Activated naive CD4-positive, alpha-beta T cell treated with anti-CD3 and anti-CD28 coated beads, Interleukin-2, amount 50 U/mL, for 24 hours (primary cell): ENCODE results near the gene MAP1LC3C.
"Not testable (repeated sequence)": the region's sequence is repeated elsewhere in the genome, so short reads cannot be mapped to it uniquely, and the experiment has no call there.

ENCODE experiments used
- H3K27ac Mint-ChIP-seq: one replicate; pipeline ENCODE4 v1.8.0; 2021; ENCODE audit warnings: mild to moderate bottlenecking, mixed read lengths
- H3K27me3 Mint-ChIP-seq: one replicate; pipeline ENCODE4 v1.8.0; 2021; ENCODE audit warnings: mixed read lengths
- H3K36me3 Mint-ChIP-seq: one replicate; pipeline ENCODE4 v1.8.0; 2021; ENCODE audit warnings: mixed read lengths
- H3K4me1 Mint-ChIP-seq: one replicate; pipeline ENCODE4 v1.8.0; 2021; ENCODE audit warnings: mixed read lengths
- H3K4me3 Mint-ChIP-seq: one replicate; pipeline ENCODE4 v1.8.0; 2021; ENCODE audit warnings: mild to moderate bottlenecking, mixed read lengths
- H3K9me3 Mint-ChIP-seq: one replicate; pipeline ENCODE4 v1.8.0; 2021; ENCODE audit warnings: mixed read lengths

Gene MAP1LC3C

GRCh38 chr1:242002510-242002909 lies 3.6 kb upstream of the MAP1LC3C start:
- no peaks in the 10 kb centered on the region for H3K36me3 Mint-ChIP-seq
- H3K4me1 Mint-ChIP-seq: peaks cover 6% of the 10 kb centered on the region
- H3K27ac Mint-ChIP-seq: no peak overlapping the region
- H3K4me3 Mint-ChIP-seq: no peak overlapping the region
- peaks cover 1% of the 10 kb centered on the region for H3K27me3 Mint-ChIP-seq
- no peaks in the 10 kb centered on the region for H3K9me3 Mint-ChIP-seq

GRCh38 chr1:242002072-242002471 lies 3.2 kb upstream of the MAP1LC3C start:
- Mint-ChIP-seq H3K4me1 (peaks cover 6% of the 10 kb centered on the region), H3K27ac (no peak overlapping the region), H3K4me3 (no peak overlapping the region), H3K36me3 (no peaks in the 10 kb centered on the region), H3K9me3 (no peaks in the 10 kb centered on the region), H3K27me3 (peaks cover 1% of the 10 kb centered on the region)

DNA sequence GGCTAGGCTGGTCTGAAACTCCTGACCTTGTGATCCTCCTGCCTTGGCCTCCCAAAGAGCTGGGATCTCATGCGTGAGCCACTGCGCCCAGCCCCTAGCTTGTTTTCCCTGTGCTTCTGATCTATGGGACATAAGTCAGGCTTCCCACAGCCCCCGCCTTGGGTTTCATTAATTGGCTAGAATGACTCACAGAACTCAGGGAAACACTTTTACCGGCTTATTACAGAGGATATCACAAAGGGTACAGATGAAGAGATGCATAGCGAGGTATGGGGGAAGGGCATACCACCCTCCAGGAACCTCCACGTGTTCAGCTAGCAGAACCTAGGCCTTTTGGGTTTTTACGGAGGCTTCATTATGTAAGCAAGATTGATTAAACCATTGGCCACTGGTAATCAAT lies 1.5 kb upstream of the MAP1LC3C start:
- no peak overlapping the region for H3K4me3 Mint-ChIP-seq
- peaks cover 1% of the 10 kb centered on the region for H3K27me3 Mint-ChIP-seq
- H3K9me3 Mint-ChIP-seq: no peaks in the 10 kb centered on the region
- peaks cover 6% of the 10 kb centered on the region for H3K4me1 Mint-ChIP-seq
- no peaks in the 10 kb centered on the region for H3K36me3 Mint-ChIP-seq
- H3K27ac Mint-ChIP-seq: no peak overlapping the region

- H3K27ac Mint-ChIP-seq: no peak overlapping the region
Measured at GRCh38 chr1:241998412-241998921, 431 bp downstream of the MAP1LC3C start.

GRCh38 chr1:241997401-241997998 lies 1.4 kb downstream of the MAP1LC3C start:
- peaks cover 3% of the 10 kb centered on the region for H3K27me3 Mint-ChIP-seq
- no peak overlapping the region for H3K27ac Mint-ChIP-seq
- H3K36me3 Mint-ChIP-seq: no peaks in the 10 kb centered on the region
- no peaks in the 10 kb centered on the region for H3K9me3 Mint-ChIP-seq
- no peak overlapping the region for H3K4me3 Mint-ChIP-seq
- H3K4me1 Mint-ChIP-seq: peaks cover 6% of the 10 kb centered on the region

More at GRCh38 chr1:241998412-241998921, 431 bp downstream of the MAP1LC3C start:
- peaks cover 3% of the 10 kb centered on the region for H3K27me3 Mint-ChIP-seq
- H3K4me1 Mint-ChIP-seq: peaks cover 6% of the 10 kb centered on the region
- no peaks in the 10 kb centered on the region for H3K36me3 Mint-ChIP-seq
- H3K9me3 Mint-ChIP-seq: no peaks in the 10 kb centered on the region
- peak overlapping the region; percentile 61 for H3K4me3 Mint-ChIP-seq

GRCh38 chr1:241994171-241994570 lies 4.7 kb downstream of the MAP1LC3C start:
- no peaks in the 10 kb centered on the region for H3K36me3 Mint-ChIP-seq
- no peaks in the 10 kb centered on the region for H3K9me3 Mint-ChIP-seq
- peaks cover 3% of the 10 kb centered on the region for H3K27me3 Mint-ChIP-seq
- H3K4me1 Mint-ChIP-seq: peaks cover 6% of the 10 kb centered on the region
- H3K4me3 Mint-ChIP-seq: no peak overlapping the region
- no peak overlapping the region for H3K27ac Mint-ChIP-seq

GRCh38 chr1:241992734-241993133 lies 6.2 kb downstream of the MAP1LC3C start:
- H3K27ac Mint-ChIP-seq: no peak overlapping the region
- H3K4me1 Mint-ChIP-seq: no peaks in the 10 kb centered on the region
- no peak overlapping the region for H3K4me3 Mint-ChIP-seq
- H3K27me3 Mint-ChIP-seq: peaks cover 3% of the 10 kb centered on the region
- no peaks in the 10 kb centered on the region for H3K36me3 Mint-ChIP-seq
- no peaks in the 10 kb centered on the region for H3K9me3 Mint-ChIP-seq

- H3K9me3 Mint-ChIP-seq: no peaks in the 10 kb centered on the region
- no peaks in the 10 kb centered on the region for H3K4me1 Mint-ChIP-seq
- peaks cover 2% of the 10 kb centered on the region for H3K27me3 Mint-ChIP-seq
- H3K4me3 Mint-ChIP-seq: no peak overlapping the region
- H3K27ac Mint-ChIP-seq: no peak overlapping the region
- H3K36me3 Mint-ChIP-seq: no peaks in the 10 kb centered on the region
Measured at GRCh38 chr1:241990040-241990439, 8.9 kb downstream of the MAP1LC3C start.

DNA sequence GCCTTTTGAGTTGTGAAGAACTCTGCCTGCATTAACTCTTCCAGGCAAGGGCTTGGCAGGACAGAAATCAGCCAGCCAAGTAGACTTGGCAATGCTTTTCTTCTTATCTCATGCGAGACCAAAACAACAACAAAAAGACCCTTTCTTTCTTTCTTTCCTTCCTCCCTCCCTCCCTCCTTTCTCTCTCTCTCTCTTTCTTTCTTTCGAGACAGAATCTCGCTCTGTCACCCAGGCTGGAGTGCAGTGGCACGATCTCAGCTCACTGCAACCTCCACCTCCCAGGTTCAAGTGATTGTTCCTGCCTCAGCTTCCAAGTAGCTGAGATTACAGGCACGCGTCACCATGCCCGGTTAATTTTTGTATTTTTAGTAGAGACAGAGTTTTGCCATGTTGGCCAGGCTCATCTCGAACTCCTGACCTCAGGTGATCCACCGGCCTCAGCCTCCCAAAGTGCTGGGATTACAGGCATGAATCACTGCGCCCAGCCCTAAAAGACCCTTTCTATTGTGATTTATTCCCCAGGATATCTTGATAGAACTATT lies 10.4 kb downstream of the MAP1LC3C start:
- not testable (repeated sequence) for H3K27me3 Mint-ChIP-seq, H3K27ac Mint-ChIP-seq, H3K4me3 Mint-ChIP-seq, H3K36me3 Mint-ChIP-seq, H3K4me1 Mint-ChIP-seq, H3K9me3 Mint-ChIP-seq

DNA sequence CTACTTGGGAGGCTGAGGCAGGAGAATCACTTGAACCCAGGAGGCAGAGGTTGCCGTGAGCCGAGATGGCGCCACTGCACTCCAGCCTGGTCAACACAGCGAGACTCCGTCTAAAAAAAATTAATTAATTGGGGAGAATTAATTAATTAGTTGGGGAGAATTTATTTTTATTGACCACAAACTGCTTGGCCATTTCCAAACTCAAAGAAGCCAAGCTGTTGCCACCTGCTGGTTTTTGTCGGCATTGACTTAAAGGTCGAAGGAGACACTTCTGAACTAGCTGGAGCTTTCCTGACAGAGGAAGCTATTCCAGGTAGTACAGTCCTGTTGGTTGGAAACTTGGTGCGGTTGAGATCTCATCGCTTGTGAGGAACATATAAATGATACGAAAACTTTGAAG lies 13.1 kb downstream of the MAP1LC3C start:
- Mint-ChIP-seq H3K4me1 (no peaks in the 10 kb centered on the region), H3K27ac (no peak overlapping the region), H3K4me3 (no peak overlapping the region), H3K27me3 (no peaks in the 10 kb centered on the region), H3K9me3 (no peaks in the 10 kb centered on the region), H3K36me3 (no peaks in the 10 kb centered on the region)

DNA sequence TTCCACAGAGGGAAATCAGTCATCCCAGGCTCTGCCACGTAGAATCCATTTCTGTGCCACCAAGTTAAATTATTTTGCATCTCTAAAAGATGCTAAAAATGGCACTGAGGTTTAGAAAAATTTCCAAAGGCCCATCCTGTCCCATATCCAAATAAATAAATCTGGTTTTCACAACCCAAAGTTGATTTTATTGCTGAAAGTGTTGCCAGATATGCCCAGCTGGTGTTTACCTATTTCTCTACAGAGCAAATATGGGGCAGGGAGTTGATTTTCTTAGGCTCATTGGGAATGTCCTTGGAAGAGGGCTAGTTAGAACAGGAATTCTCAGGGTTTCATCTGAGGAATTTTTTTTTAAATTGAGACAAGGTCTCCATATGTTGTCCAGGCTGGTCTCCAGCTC lies 19.0 kb downstream of the MAP1LC3C start:
- no peaks in the 10 kb centered on the region for H3K27me3 Mint-ChIP-seq
- no peaks in the 10 kb centered on the region for H3K36me3 Mint-ChIP-seq
- H3K9me3 Mint-ChIP-seq: no peaks in the 10 kb centered on the region
- H3K4me3 Mint-ChIP-seq: no peak overlapping the region
- no peak overlapping the region for H3K27ac Mint-ChIP-seq
- H3K4me1 Mint-ChIP-seq: no peaks in the 10 kb centered on the region

- Mint-ChIP-seq H3K4me1 (no peaks in the 10 kb centered on the region), H3K27ac (no peak overlapping the region), H3K4me3 (no peak overlapping the region), H3K27me3 (no peaks in the 10 kb centered on the region), H3K36me3 (no peaks in the 10 kb centered on the region), H3K9me3 (no peaks in the 10 kb centered on the region)
Measured at GRCh38 chr1:241979071-241979470, 19.8 kb downstream of the MAP1LC3C start.

DNA sequence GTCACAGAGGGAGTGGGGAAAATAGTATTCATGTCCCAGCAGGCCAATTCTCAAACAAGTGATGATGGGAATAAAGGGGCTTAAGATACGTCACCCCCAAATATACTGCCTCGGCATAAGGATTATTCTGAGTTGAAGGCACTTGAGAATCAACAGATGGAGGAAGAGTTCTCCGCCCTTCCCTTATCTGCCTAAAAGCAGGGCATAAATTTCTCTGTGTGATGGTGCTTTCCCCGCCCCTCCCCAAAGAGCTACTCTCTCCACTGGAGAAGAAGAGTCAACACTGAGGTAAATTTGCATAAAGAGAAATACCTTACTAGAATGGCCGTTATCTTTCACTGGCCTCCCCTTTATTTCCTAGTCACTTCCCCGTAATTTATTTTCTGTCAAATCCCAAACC lies 22.7 kb downstream of the MAP1LC3C start:
- Mint-ChIP-seq H3K4me3 (no peak overlapping the region), H3K4me1 (no peaks in the 10 kb centered on the region), H3K27ac (no peak overlapping the region), H3K36me3 (no peaks in the 10 kb centered on the region), H3K9me3 (no peaks in the 10 kb centered on the region), H3K27me3 (no peaks in the 10 kb centered on the region)

DNA sequence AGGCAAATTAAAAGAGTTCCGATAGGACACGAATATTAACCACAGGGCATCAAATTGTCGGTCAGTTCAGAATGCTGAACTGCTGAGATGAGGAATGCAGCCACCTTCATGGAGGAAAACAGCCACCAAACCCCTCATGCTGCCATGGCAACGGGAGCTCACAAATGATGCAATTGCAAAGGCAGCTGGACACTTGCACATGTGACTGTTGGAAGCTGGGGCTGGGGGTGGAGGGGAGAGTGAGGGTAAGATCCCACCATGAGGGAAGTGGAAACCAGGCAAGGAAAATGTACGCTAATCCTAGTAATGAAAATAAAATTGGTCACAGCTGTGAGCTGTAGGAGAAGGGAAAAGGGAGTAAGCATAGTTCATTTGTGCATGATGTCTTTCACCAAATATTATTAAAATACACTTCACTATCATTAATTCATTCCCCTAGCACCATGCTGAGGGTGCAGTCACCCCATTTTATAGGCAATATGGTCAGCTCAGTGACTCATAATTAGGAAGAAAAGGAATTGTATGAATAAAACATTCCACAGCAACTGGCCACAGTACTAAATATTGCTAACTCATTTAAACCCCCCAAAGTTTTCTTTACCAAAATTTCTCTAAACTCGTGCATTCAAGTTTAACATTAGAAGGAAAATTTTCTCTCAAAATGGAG lies 26.1 kb downstream of the MAP1LC3C start:
- H3K27ac Mint-ChIP-seq: no peak overlapping the region
- no peaks in the 10 kb centered on the region for H3K4me1 Mint-ChIP-seq
- H3K27me3 Mint-ChIP-seq: no peaks in the 10 kb centered on the region
- H3K9me3 Mint-ChIP-seq: no peaks in the 10 kb centered on the region
- no peaks in the 10 kb centered on the region for H3K36me3 Mint-ChIP-seq
- H3K4me3 Mint-ChIP-seq: no peak overlapping the region

DNA sequence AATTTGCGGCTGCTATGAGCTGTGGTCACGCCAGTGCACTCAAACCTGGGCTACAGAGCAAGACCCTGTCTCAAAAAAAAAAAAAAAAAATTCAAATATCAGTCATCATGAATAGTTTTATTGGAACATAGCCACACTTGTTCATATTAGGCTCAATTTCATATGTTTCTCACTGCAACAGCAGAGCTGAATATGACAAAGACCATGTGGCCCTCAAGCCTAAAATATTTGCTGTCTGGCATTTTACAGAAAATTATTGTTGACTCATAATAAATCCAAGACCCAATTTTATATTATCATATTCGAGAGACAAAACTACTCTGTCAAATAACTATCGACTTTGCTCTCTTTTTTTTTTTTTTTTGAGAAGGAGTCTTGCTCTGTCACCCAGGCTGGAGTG lies 30.3 kb downstream of the MAP1LC3C start:
- Mint-ChIP-seq H3K4me1 (no peaks in the 10 kb centered on the region), H3K27ac (no peak overlapping the region), H3K27me3 (no peaks in the 10 kb centered on the region), H3K36me3 (no peaks in the 10 kb centered on the region), H3K9me3 (no peaks in the 10 kb centered on the region), H3K4me3 (no peak overlapping the region)

GRCh38 chr1:241964550-241965282 lies 34.2 kb downstream of the MAP1LC3C start:
- Mint-ChIP-seq H3K36me3 (no peaks in the 10 kb centered on the region), H3K27me3 (no peaks in the 10 kb centered on the region), H3K9me3 (no peaks in the 10 kb centered on the region), H3K27ac (no peak overlapping the region), H3K4me1 (no peaks in the 10 kb centered on the region), H3K4me3 (no peak overlapping the region)
